Measurements from ENCODE around the gene C2orf49.

DNA sequence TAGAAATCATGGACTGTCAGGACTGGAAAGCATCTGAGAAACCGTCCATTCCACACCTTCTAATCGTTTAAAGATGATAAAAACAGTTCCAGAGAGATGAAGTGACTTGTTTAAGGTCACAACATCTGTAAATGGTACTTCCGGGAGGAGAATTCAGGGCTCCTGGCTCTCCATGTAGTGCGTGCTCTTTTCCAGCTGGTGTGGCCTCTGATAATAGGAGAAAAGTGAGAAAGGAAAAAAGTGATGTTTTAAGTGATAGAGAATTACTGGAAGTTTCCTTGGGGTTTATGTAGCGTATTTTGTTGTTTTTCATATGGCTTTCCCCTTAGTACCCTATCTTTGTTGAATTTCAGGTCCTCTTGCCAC lies 663 bp downstream of the C2orf49 start:
- TF ChIP-seq POLR2AphosphoS5 (IDR thresholded peaks at IDR 0.05; ENCODE audit: low read depth, low read length): no peak
- no peak for TF ChIP-seq POLR2A (IDR thresholded peaks at IDR 0.05; ENCODE audit: low read depth, low read length)
- no peak for TF ChIP-seq TAF1 (IDR thresholded peaks at IDR 0.05; ENCODE audit: low read depth, low read length)
- TF ChIP-seq PAX5 (IDR thresholded peaks at IDR 0.05; ENCODE audit: insufficient read depth, low read length, severe bottlenecking): no peak
- no peak for TF ChIP-seq SPI1 (IDR thresholded peaks at IDR 0.05; ENCODE audit: low read depth, low read length)
- no peak for TF ChIP-seq POU2F2 (IDR thresholded peaks at IDR 0.05; ENCODE audit: low read depth, low read length)

All from GM12891 (cell line).